ENCODE results near the gene RHBDF2.

Gene RHBDF2

GRCh38 chr17:76544546-76545365, 43.5 kb upstream of the RHBDF2 start:
- no peak for TF ChIP-seq CTCF (IDR thresholded peaks at IDR 0.05)
- H3K27me3 ChIP-seq (ENCODE audit: control insufficient read depth, insufficient read depth, low read length), result no peaks in the 10 kb centered on the region
- H3K36me3 ChIP-seq (ENCODE audit: control insufficient read depth, insufficient read depth, low read length), result no peaks in the 10 kb centered on the region
- peaks cover 60% of the 10 kb centered on the region for H3K4me1 ChIP-seq
- H3K9me3 ChIP-seq (ENCODE audit: control insufficient read depth, low read length), result no peaks in the 10 kb centered on the region
- peak overlapping the region; percentile 95 for H3K27ac ChIP-seq
- H3K9ac ChIP-seq, result no peak overlapping the region
- H3K4me2 ChIP-seq (ENCODE audit: low read length), result peak overlapping the region; percentile 47
- peak overlapping the region; percentile 81 for H2AFZ ChIP-seq
- no peaks in the 10 kb centered on the region for H3K79me2 ChIP-seq
- no peak overlapping the region for H3K4me3 ChIP-seq (ENCODE audit: low read depth, low read length)

DNA sequence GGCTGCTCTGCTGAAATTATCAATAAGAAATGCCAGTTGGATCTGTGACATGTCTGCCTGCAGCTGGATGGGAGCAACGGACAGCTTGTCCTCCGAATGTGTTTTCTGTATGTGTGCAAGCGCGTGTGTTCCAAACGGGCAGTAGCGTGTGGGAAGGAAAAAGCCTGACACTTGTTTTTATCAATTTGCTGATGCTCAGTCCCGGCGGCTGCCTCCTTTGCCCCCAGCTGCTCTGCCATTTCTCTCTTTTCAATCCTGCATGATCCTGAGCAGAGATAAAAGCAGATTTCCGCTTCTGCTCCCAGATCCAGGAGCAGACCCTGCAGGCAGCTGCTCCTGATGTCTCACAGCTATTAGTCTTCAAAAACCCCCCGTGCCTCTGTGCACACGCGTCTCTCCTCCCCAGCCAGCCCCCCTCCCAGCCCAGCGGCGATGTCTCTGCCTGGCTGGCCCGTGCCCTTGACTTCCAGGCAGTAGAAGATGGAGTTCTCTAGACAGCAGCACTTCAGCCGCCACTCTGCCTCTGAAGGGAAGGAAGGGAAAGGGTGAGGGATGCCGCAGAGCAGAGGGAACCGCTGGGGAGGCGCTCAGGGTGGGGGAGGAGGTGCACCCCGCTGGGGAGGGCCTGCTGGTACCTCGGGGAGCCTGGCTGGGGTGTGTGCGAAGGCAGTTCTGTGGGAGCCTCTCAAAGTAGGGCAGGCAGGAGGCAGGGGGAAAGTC, 42.8 kb upstream of the RHBDF2 start:
- H3K4me2 ChIP-seq (ENCODE audit: low read length), result peak overlapping the region; percentile 16
- TF ChIP-seq CTCF (IDR thresholded peaks at IDR 0.05), result no peak
- H3K27me3 ChIP-seq (ENCODE audit: control insufficient read depth, insufficient read depth, low read length), result no peaks in the 10 kb centered on the region
- H3K4me3 ChIP-seq (ENCODE audit: low read depth, low read length), result no peak overlapping the region
- H3K9me3 ChIP-seq (ENCODE audit: control insufficient read depth, low read length), result no peaks in the 10 kb centered on the region
- H3K4me1 ChIP-seq, result peaks cover 60% of the 10 kb centered on the region
- H3K9ac ChIP-seq, result no peak overlapping the region
- H3K79me2 ChIP-seq, result no peaks in the 10 kb centered on the region
- peak overlapping the region; percentile 81 for H2AFZ ChIP-seq
- no peaks in the 10 kb centered on the region for H3K36me3 ChIP-seq (ENCODE audit: control insufficient read depth, insufficient read depth, low read length)
- H3K27ac ChIP-seq, result peak overlapping the region; percentile 95

DNA sequence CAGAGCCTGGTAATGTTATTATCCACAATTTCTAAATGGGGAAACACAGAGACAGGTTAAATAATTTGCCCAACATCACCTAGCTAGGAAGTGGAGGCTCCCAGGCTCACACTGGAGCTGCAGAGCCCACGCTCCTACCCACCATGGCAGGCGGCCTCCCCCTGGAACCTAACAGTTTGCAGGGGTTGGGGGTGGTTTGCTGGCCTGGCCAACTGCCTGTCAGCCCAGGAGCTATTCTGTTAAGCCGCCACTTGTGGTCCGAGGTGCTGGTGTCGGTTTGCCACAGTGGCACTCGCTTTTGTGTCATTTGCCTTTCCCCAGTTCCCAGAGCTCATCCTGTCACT, 42.2 kb upstream of the RHBDF2 start:
- Histone ChIP-seq H3K27ac (peak overlapping the region; percentile 95), H3K4me1 (peaks cover 60% of the 10 kb centered on the region), H3K4me3 (ENCODE audit: low read depth, low read length) (no peak overlapping the region), H3K9ac (no peak overlapping the region), H3K9me3 (ENCODE audit: control insufficient read depth, low read length) (no peaks in the 10 kb centered on the region), H3K4me2 (ENCODE audit: low read length) (peak overlapping the region; percentile 16), H3K36me3 (ENCODE audit: control insufficient read depth, insufficient read depth, low read length) (no peaks in the 10 kb centered on the region), H3K27me3 (ENCODE audit: control insufficient read depth, insufficient read depth, low read length) (no peaks in the 10 kb centered on the region), H3K79me2 (no peaks in the 10 kb centered on the region), H2AFZ (peak overlapping the region; percentile 81)
- TF ChIP-seq CTCF (IDR thresholded peaks at IDR 0.05), result no peak

- H3K27me3 ChIP-seq (ENCODE audit: control insufficient read depth, insufficient read depth, low read length), result no peaks in the 10 kb centered on the region
- H3K79me2 ChIP-seq, result no peaks in the 10 kb centered on the region
- peaks cover 60% of the 10 kb centered on the region for H3K4me1 ChIP-seq
- H3K9me3 ChIP-seq (ENCODE audit: control insufficient read depth, low read length), result no peaks in the 10 kb centered on the region
- peak overlapping the region; percentile 95 for H3K27ac ChIP-seq
- H2AFZ ChIP-seq, result peak overlapping the region; percentile 44
- no peak overlapping the region for H3K4me3 ChIP-seq (ENCODE audit: low read depth, low read length)
- peak overlapping the region; percentile 7 for H3K9ac ChIP-seq
- H3K4me2 ChIP-seq (ENCODE audit: low read length), result no peak overlapping the region
- no peaks in the 10 kb centered on the region for H3K36me3 ChIP-seq (ENCODE audit: control insufficient read depth, insufficient read depth, low read length)
- TF ChIP-seq CTCF (IDR thresholded peaks at IDR 0.05), result no peak
Observed at GRCh38 chr17:76542984-76543383, 41.8 kb upstream of the RHBDF2 start.
